Type B pancreatic cell (in vitro differentiated cells): ENCODE results near the gene TMEM30A. TPM values are rescaled to one million over a fixed set of nuclear protein-coding genes. Genes with fewer than 3 reads are reported as not detected.
A peak's percentile ranks its signal among the peaks of the same experiment; 100 is the strongest.

Experiments
- DNase-seq: peaks from one replicate; pipeline ENCODE4 v3.0.0; 2021; ENCODE audit warnings: mixed read lengths; ENCODE audit not compliant: unreplicated experiment; ENCODE audit errors: extremely low spot score
- H3K27ac Mint-ChIP-seq: 2 replicates; pipeline ENCODE4 v1.8.0; 2021; ENCODE audit warnings: mild to moderate bottlenecking, mixed read lengths
- H3K27me3 Mint-ChIP-seq: 2 replicates; pipeline ENCODE4 v1.8.0; 2021; ENCODE audit warnings: mixed read lengths
- H3K36me3 Mint-ChIP-seq: 2 replicates; pipeline ENCODE4 v1.8.0; 2021; ENCODE audit warnings: mixed read lengths
- H3K4me1 Mint-ChIP-seq: one replicate; pipeline ENCODE4 v1.8.0; 2021; ENCODE audit warnings: mixed read lengths; ENCODE audit not compliant: unreplicated experiment
- H3K4me3 Mint-ChIP-seq: 2 replicates; pipeline ENCODE4 v1.8.0; 2021; ENCODE audit warnings: mild to moderate bottlenecking, mixed read lengths
- H3K9me3 Mint-ChIP-seq: 2 replicates; pipeline ENCODE4 v1.8.0; 2021; ENCODE audit warnings: mixed read lengths
- total RNA-seq: library from RNA; stranded (reverse); gene quantifications from 2 replicates; pipeline ENCODE4 v1.2.1, GENCODE V29; 2021; ENCODE audit warnings: low replicate concordance
- TF ChIP-seq, protein P1 (sequence below): fragments of 200-600 bp; sonication (generic); conservative IDR thresholded peaks from 2 replicates; pipeline ENCODE4 v1.5.0; 2021; ENCODE audit warnings: antibody characterized with exemption, mild to moderate bottlenecking

TMEM30A gene
- total RNA-seq, 1 donor from 2014 or later: 78.7 TPM

GRCh38 chr6:75307364-75308004 is 22.9 kb upstream of the TMEM30A start:
- DNase-seq: no peak
- Mint-ChIP-seq H3K27ac (no peak overlapping the region), H3K4me3 (no peak overlapping the region)

GRCh38 chr6:75306064-75306463 is 21.5 kb upstream of the TMEM30A start:
- H3K9me3 Mint-ChIP-seq: no peaks in the 10 kb centered on the region
- DNase-seq: no peak
- TF ChIP-seq, protein P1, sequence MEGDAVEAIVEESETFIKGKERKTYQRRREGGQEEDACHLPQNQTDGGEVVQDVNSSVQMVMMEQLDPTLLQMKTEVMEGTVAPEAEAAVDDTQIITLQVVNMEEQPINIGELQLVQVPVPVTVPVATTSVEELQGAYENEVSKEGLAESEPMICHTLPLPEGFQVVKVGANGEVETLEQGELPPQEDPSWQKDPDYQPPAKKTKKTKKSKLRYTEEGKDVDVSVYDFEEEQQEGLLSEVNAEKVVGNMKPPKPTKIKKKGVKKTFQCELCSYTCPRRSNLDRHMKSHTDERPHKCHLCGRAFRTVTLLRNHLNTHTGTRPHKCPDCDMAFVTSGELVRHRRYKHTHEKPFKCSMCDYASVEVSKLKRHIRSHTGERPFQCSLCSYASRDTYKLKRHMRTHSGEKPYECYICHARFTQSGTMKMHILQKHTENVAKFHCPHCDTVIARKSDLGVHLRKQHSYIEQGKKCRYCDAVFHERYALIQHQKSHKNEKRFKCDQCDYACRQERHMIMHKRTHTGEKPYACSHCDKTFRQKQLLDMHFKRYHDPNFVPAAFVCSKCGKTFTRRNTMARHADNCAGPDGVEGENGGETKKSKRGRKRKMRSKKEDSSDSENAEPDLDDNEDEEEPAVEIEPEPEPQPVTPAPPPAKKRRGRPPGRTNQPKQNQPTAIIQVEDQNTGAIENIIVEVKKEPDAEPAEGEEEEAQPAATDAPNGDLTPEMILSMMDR: no peak
- peaks cover 6% of the 10 kb centered on the region for H3K4me1 Mint-ChIP-seq
- no peak overlapping the region for H3K4me3 Mint-ChIP-seq
- H3K36me3 Mint-ChIP-seq: no peaks in the 10 kb centered on the region
- H3K27ac Mint-ChIP-seq: peak overlapping the region; percentile 3
- H3K27me3 Mint-ChIP-seq: no peaks in the 10 kb centered on the region

More at GRCh38 chr6:75307364-75308004, 22.9 kb upstream of the TMEM30A start:
- Mint-ChIP-seq H3K9me3 (no peaks in the 10 kb centered on the region), H3K4me1 (peaks cover 6% of the 10 kb centered on the region), H3K36me3 (no peaks in the 10 kb centered on the region), H3K27me3 (no peaks in the 10 kb centered on the region)
- TF ChIP-seq, protein P1: no peak

GRCh38 chr6:75305573-75305972 is 21.0 kb upstream of the TMEM30A start:
- Mint-ChIP-seq H3K27ac (no peak overlapping the region), H3K9me3 (no peaks in the 10 kb centered on the region)

DNA sequence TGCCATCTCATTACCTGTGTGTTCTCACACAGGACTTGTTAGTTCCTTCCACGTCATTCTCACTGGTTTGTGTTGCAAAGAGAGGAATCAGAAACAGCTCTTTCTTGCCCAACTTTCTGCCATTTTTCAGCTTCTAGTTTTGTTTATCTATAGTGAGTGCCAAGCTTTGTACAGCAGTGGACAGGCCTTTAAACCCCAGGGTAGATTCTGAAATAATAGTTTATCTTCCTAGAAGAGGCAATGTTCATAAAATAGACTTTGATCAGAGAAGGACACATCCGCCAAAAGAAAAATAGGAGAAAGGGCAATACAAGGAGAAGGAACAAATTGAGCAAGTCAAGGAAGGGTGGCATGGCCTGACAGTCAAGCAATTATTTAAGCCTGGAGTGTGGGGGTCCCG is 17.7 kb upstream of the TMEM30A start:
- no peak overlapping the region for H3K27ac Mint-ChIP-seq
- no peak overlapping the region for H3K4me3 Mint-ChIP-seq
- peaks cover 17% of the 10 kb centered on the region for H3K4me1 Mint-ChIP-seq
- H3K27me3 Mint-ChIP-seq: no peaks in the 10 kb centered on the region
- no peak for DNase-seq
- H3K9me3 Mint-ChIP-seq: no peaks in the 10 kb centered on the region
- TF ChIP-seq, protein P1: no peak
- no peaks in the 10 kb centered on the region for H3K36me3 Mint-ChIP-seq

More at GRCh38 chr6:75305573-75305972, 21.0 kb upstream of the TMEM30A start:
- H3K36me3 Mint-ChIP-seq: no peaks in the 10 kb centered on the region
- no peaks in the 10 kb centered on the region for H3K27me3 Mint-ChIP-seq
- H3K4me3 Mint-ChIP-seq: no peak overlapping the region
- DNase-seq: no peak
- TF ChIP-seq, protein P1: no peak
- peaks cover 8% of the 10 kb centered on the region for H3K4me1 Mint-ChIP-seq

DNA sequence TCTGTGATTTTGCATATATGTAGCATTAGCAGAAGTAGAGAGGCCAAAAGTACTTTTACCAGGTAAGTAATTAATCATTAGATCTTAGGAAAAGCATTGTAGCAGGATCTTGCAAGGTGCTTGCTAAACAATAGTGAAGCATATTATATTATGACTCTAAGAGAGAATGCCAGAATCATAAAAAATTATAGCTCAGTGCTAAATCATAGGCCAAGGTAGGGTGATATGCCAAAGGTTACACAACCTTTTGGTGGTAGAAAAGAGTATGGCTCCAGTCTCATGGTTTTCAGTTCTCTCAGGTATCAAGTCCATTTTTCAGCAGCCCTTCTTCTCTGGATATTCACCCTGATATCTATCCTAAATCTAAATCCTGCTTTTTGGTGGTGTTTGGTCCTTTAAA is 16.9 kb upstream of the TMEM30A start:
- H3K27ac Mint-ChIP-seq: no peak overlapping the region
- peaks cover 17% of the 10 kb centered on the region for H3K4me1 Mint-ChIP-seq
- H3K4me3 Mint-ChIP-seq: no peak overlapping the region
- no peak for DNase-seq
- no peaks in the 10 kb centered on the region for H3K9me3 Mint-ChIP-seq
- TF ChIP-seq, protein P1: no peak
- H3K27me3 Mint-ChIP-seq: no peaks in the 10 kb centered on the region
- no peaks in the 10 kb centered on the region for H3K36me3 Mint-ChIP-seq
